B cell (primary cell): Measurements from ENCODE around the gene PPARG.

Experiments
- EZH2 ChIP-seq: IDR thresholded peaks from 2 replicates; pipeline ENCODE4 v1.6.1; 2012; ENCODE audit warnings: borderline replicate concordance, low read depth, mild to moderate bottlenecking, moderate library complexity, low read length; ENCODE audit not compliant: insufficient read depth, poor library complexity, severe bottlenecking
- TF ChIP-seq, protein P1 (sequence below): fragments of 200-600 bp; IDR thresholded peaks from one replicate; pipeline ENCODE4 v1.8.0; 2022; ENCODE audit warnings: antibody characterized with exemption, mild to moderate bottlenecking

DNA sequence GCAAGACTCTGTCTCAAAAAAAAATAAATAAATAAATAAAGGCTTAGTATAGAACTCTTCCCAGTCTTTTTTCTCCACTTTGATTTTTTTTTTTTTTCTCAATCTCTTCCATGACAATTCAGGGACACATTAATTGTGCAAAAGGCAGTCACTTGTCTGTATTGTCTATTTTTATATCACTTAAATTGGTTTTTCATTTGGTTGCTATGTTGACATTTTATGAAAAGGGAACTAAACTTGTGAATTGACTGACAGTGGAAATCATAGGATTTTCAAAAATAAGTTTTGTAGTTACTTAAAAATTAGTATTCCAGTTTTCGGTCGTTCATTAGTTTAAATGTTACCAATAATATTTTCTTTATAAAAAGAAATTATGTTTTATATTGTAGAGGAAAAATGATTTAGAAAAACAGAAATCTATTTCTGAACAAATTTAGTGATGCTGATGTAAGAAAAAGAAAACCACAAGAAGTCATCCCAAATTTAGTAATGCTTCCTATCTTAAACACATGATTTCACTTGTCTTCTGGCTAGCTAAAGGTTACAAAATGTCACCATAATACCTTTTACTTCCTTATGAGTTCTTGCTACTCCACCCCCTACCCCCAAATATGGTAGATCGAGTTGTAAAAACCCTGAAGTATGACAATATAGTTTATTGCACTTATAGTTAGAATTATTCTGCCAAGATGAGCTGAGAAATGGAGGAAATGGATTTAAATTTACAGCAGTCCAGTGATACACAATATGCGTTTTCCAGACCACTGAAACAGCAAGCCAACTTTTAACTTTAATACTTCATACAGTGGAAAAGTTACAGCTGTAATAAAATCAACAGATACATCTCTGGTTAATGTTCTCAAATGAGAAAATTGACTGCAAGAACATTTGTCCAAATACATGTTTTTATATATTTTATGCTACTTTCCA, 37.0 kb downstream of the PPARG start:
- no peak for TF ChIP-seq EZH2
- TF ChIP-seq, protein P1, sequence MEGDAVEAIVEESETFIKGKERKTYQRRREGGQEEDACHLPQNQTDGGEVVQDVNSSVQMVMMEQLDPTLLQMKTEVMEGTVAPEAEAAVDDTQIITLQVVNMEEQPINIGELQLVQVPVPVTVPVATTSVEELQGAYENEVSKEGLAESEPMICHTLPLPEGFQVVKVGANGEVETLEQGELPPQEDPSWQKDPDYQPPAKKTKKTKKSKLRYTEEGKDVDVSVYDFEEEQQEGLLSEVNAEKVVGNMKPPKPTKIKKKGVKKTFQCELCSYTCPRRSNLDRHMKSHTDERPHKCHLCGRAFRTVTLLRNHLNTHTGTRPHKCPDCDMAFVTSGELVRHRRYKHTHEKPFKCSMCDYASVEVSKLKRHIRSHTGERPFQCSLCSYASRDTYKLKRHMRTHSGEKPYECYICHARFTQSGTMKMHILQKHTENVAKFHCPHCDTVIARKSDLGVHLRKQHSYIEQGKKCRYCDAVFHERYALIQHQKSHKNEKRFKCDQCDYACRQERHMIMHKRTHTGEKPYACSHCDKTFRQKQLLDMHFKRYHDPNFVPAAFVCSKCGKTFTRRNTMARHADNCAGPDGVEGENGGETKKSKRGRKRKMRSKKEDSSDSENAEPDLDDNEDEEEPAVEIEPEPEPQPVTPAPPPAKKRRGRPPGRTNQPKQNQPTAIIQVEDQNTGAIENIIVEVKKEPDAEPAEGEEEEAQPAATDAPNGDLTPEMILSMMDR: no peak
